ENCODE measurements around the gene MS4A18. TPM values are rescaled to one million over a fixed set of nuclear protein-coding genes. Genes with fewer than 3 reads are reported as not detected.

The MS4A18 gene
- polyA plus RNA-seq, 1 experiment, result not detected

DNA sequence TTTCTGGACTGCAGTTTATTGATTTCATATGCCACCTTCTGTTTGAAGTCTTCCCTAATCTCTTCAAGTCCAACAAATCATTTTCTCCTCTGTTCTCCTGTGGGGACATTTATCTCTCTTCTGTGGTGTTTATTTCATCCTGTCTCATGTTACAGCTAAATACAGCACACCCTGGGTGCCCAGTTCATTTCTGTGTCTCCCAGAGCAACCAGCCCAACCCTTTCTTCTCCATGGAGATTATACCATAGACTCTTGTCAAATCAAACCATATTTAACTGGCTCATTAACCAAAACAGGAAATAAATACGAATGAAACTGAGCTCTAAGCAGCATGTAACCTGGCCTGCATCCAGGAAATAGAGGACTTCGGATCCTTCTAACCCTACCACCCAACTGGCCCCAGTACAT is 25.2 kb upstream of the MS4A18 start, which contains the start of gene MS4A8:
Gene MS4A8 (plus strand): TSS at position 329 of the 408 bp plus-strand sequence. CDS start 1,249 bp downstream, outside the sequence.
- CTCF ChIA-PET, result no interaction called here

DNA sequence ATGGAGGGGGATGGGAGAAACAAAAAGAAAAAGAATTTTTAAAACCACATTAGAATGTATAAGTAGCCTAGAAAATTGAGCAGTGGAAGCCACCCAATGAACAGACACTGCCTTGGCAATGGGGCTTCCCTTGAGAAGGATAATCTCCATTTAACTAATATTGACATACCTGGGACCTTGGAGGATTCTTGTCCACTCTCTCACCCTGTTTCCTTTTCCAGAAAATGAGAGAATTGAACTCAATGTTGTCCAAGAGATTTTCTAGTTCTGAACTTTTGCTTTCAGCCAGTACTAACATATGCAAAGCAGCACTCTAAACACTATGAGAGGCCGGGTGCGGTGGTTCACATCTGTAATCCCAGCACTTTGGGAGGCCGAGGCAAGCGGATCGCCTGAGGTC is 24.6 kb upstream of the MS4A18 start:
- no peak for DNase-seq (ENCODE audit: low read depth)
- ChIA-PET CTCF (no interaction called here), POLR2A (no interaction called here)
- no peaks in the 10 kb centered on the region for H3K36me3 ChIP-seq (ENCODE audit: control insufficient read depth, insufficient read depth, low read length)
- H3K4me3 ChIP-seq (ENCODE audit: low read depth, low read length), result no peak overlapping the region
- H3K27me3 ChIP-seq (ENCODE audit: control insufficient read depth, insufficient read depth, low read length), result no peaks in the 10 kb centered on the region
- TF ChIP-seq, protein P1, sequence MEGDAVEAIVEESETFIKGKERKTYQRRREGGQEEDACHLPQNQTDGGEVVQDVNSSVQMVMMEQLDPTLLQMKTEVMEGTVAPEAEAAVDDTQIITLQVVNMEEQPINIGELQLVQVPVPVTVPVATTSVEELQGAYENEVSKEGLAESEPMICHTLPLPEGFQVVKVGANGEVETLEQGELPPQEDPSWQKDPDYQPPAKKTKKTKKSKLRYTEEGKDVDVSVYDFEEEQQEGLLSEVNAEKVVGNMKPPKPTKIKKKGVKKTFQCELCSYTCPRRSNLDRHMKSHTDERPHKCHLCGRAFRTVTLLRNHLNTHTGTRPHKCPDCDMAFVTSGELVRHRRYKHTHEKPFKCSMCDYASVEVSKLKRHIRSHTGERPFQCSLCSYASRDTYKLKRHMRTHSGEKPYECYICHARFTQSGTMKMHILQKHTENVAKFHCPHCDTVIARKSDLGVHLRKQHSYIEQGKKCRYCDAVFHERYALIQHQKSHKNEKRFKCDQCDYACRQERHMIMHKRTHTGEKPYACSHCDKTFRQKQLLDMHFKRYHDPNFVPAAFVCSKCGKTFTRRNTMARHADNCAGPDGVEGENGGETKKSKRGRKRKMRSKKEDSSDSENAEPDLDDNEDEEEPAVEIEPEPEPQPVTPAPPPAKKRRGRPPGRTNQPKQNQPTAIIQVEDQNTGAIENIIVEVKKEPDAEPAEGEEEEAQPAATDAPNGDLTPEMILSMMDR (IDR thresholded peaks at IDR 0.05; ENCODE audit: insufficient read depth, low read depth, low read length), result no peak

More for the DNA sequence above, 25.2 kb upstream of the MS4A18 start, which contains the start of gene MS4A8:
- POLR2A ChIA-PET, result no interaction called here
- H3K27me3 ChIP-seq (ENCODE audit: control insufficient read depth, insufficient read depth, low read length), result no peaks in the 10 kb centered on the region
- no peak for DNase-seq (ENCODE audit: low read depth)
- no peaks in the 10 kb centered on the region for H3K36me3 ChIP-seq (ENCODE audit: control insufficient read depth, insufficient read depth, low read length)
- no peak within 1 kb of the TSS for H3K4me3 ChIP-seq (ENCODE audit: low read depth, low read length)
- TF ChIP-seq, protein P1 (IDR thresholded peaks at IDR 0.05; ENCODE audit: insufficient read depth, low read depth, low read length), result no peak

DNA sequence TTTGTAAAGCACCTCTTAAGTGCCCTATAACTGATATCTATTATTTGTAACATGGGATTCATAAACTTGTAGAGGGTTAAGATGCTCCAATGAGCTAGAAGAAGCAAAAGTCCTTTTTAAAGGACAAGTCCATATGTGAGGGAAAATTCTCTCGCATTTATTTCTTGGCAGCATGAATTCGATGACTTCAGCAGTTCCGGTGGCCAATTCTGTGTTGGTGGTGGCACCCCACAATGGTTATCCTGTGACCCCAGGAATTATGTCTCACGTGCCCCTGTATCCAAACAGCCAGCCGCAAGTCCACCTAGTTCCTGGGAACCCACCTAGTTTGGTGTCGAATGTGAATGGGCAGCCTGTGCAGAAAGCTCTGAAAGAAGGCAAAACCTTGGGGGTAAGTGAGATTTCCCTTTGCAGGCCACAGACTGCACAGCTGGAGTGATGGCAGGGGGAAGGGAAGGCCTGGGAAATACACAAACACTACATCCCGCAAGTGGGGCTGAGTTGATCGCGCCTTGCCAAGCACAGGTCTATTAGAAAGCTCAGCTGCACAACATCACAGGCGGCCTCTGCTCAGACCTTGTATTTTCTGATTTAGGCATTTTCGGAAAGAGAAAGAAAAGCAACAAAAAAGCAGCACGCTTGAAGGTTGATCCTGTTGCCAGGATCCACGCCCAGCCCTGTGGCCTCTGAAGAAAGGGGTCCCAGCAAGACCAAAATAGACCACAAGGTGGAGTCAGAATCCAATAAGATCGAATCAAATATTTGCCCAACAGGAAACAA is 23.6 kb upstream of the MS4A18 start:
- CTCF ChIA-PET, result no interaction called here
- POLR2A ChIA-PET, result no interaction called here
- TF ChIP-seq, protein P1 (IDR thresholded peaks at IDR 0.05; ENCODE audit: insufficient read depth, low read depth, low read length), result peak; percentile 10; the same call in 1 of the 2 replicates
- H3K36me3 ChIP-seq (ENCODE audit: control insufficient read depth, insufficient read depth, low read length), result no peaks in the 10 kb centered on the region
- no peak overlapping the region for H3K4me3 ChIP-seq (ENCODE audit: low read depth, low read length)
- H3K27me3 ChIP-seq (ENCODE audit: control insufficient read depth, insufficient read depth, low read length), result no peaks in the 10 kb centered on the region
- no peak for DNase-seq (ENCODE audit: low read depth)

DNA sequence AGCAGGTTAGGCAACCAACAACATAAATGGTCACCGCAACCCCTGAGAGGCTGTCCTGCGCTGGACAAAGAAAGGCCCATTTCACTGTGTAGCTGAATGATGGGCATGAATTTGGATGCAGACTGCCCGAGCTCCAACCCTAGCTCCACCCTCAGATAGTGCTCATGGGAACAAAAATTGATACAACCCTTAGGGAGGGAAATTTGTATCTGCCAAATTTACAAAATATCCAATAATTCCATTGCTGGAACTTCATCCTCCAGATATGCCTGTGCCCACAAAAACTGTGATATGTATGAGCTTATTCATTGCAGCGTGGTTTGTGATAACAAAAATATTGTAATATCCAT is 23.1 kb upstream of the MS4A18 start:
- CTCF ChIA-PET, result no interaction called here
- no peaks in the 10 kb centered on the region for H3K27me3 ChIP-seq (ENCODE audit: control insufficient read depth, insufficient read depth, low read length)
- TF ChIP-seq, protein P1 (IDR thresholded peaks at IDR 0.05; ENCODE audit: insufficient read depth, low read depth, low read length), result no peak
- H3K36me3 ChIP-seq (ENCODE audit: control insufficient read depth, insufficient read depth, low read length), result no peaks in the 10 kb centered on the region
- no peak for DNase-seq (ENCODE audit: low read depth)
- POLR2A ChIA-PET, result no interaction called here
- no peak overlapping the region for H3K4me3 ChIP-seq (ENCODE audit: low read depth, low read length)

DNA sequence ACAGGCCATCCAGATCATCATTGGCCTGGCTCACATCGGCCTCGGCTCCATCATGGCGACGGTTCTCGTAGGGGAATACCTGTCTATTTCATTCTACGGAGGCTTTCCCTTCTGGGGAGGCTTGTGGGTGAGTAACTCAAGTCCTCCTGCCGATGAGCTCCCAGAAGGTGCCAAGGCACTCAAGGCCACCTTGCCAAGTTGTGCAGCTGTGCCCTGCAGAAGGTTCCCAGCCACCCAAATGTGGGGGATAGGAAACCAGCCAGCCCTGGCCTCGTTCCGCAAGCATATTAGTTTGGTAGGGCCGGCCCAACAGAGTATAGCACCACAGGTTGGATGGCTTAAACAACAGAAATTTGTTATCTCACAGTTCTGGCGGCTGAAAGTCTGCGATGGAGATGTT is 21.1 kb upstream of the MS4A18 start:
- no peak for DNase-seq (ENCODE audit: low read depth)
- ChIA-PET CTCF (no interaction called here), POLR2A (no interaction called here)
- Histone ChIP-seq H3K27me3 (ENCODE audit: control insufficient read depth, insufficient read depth, low read length) (no peaks in the 10 kb centered on the region), H3K36me3 (ENCODE audit: control insufficient read depth, insufficient read depth, low read length) (no peaks in the 10 kb centered on the region), H3K4me3 (ENCODE audit: low read depth, low read length) (no peak overlapping the region)
- TF ChIP-seq, protein P1 (IDR thresholded peaks at IDR 0.05; ENCODE audit: insufficient read depth, low read depth, low read length), result no peak
